DND-41 (cell line): ENCODE data around the gene CCR7.

Source experiments
- ATAC-seq: fragments of 200-7000 bp; cut with Tn5 transposase; 3 replicates; pipeline ENCODE4 v1.9.1; 2021; ENCODE audit warnings: low read depth; ENCODE audit not compliant: insufficient read depth
- DNase-seq: peaks from one replicate; pipeline ENCODE4 v3.0.0-alpha.2; 2020
- H2AFZ ChIP-seq: 2 replicates; pipeline ENCODE4 v1.6.0; 2012; ENCODE audit warnings: low read depth, low read length
- H3K27ac ChIP-seq: 2 replicates; pipeline ENCODE4 v1.5.1; 2012; ENCODE audit warnings: low read length, inconsistent platforms
- H3K27me3 ChIP-seq: fragments of 200-600 bp; sonication (generic); 2 replicates; pipeline ENCODE4 v1.6.0; 2012; ENCODE audit warnings: low read length, mild to moderate bottlenecking, inconsistent platforms; ENCODE audit not compliant: insufficient read depth, poor library complexity
- H3K36me3 ChIP-seq: 2 replicates; pipeline ENCODE4 v1.5.1; 2012; ENCODE audit warnings: low read length, inconsistent platforms; ENCODE audit not compliant: insufficient read depth
- H3K4me1 ChIP-seq: 2 replicates; pipeline ENCODE4 v1.5.1; 2012; ENCODE audit warnings: mild to moderate bottlenecking, low read length; ENCODE audit not compliant: insufficient read depth
- H3K4me2 ChIP-seq: 2 replicates; pipeline ENCODE4 v1.6.0; 2012; ENCODE audit warnings: mild to moderate bottlenecking, moderate library complexity, low read length, inconsistent platforms; ENCODE audit not compliant: insufficient read depth
- H3K4me3 ChIP-seq, 2 experiments: fragments of 200-600 bp in 1 of 2; shearing (Covaris generic) in 1 of 2; 2 replicates each; pipeline ENCODE4 v1.5.1; 2012 to 2016; ENCODE audit warnings: inconsistent platforms in 2 of 2, low read length in 2 of 2, mild to moderate bottlenecking in 2 of 2, low read depth in 1 of 2, moderate library complexity in 1 of 2
- H3K79me2 ChIP-seq: 2 replicates; pipeline ENCODE4 v1.6.0; 2012; ENCODE audit warnings: low read length, inconsistent platforms; ENCODE audit not compliant: insufficient read depth
- H3K9ac ChIP-seq: 2 replicates; pipeline ENCODE4 v1.6.0; 2012; ENCODE audit warnings: low read depth, mild to moderate bottlenecking, inconsistent platforms, low read length, moderate library complexity
- H3K9me3 ChIP-seq: 2 replicates; pipeline ENCODE4 v1.5.1; 2012; ENCODE audit warnings: low read length, moderate library complexity, mild to moderate bottlenecking, inconsistent platforms; ENCODE audit not compliant: insufficient read depth, severe bottlenecking
- H4K20me1 ChIP-seq: 2 replicates; pipeline ENCODE4 v1.6.0; 2012; ENCODE audit warnings: low read length; ENCODE audit not compliant: insufficient read depth
- EZH2 ChIP-seq: IDR thresholded peaks from 3 replicates; pipeline ENCODE4 v1.6.1; 2012; ENCODE audit warnings: borderline replicate concordance, low read depth, mild to moderate bottlenecking, moderate library complexity, low read length, inconsistent platforms; ENCODE audit not compliant: severe bottlenecking
- TF ChIP-seq, protein P1 (sequence below): IDR thresholded peaks from 2 replicates; pipeline ENCODE4 v1.5.1; 2012; ENCODE audit warnings: borderline replicate concordance, low read length, moderate library complexity, mild to moderate bottlenecking; ENCODE audit not compliant: poor library complexity, severe bottlenecking; ENCODE audit errors: extremely low read depth

The CCR7 gene

DNA sequence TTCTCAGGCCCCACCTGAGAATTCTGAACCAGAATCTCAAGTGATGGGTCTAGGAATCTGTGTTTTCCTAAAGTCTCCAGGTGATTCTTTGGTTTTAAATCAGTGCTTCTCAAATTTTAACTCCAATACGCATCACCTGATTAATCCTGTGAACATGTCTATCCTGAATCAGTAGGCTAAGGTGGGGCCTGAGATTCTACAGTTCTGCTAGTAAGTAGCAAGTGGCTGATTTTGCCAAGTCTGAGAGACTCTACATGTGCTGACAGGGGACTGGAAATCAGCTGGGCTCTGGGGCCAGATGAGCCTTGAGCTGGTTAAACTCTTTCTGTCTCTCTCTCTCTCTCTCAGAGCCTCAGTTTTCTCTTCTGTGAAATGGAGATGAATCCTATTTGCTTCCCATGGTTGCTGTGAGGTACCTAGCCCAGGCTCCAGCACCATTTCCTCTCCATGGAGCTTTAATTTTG lies 9.0 kb downstream of the CCR7 start:
- Histone ChIP-seq H4K20me1 (no peaks in the 10 kb centered on the region), H3K4me2 (peak overlapping the region; percentile 56), H3K4me3 (peak overlapping the region in 1 of 2 experiments; percentile 43; a peak in 1 of 4 replicates), H2AFZ (no peak overlapping the region), H3K27ac (peak overlapping the region; percentile 96), H3K4me1 (peaks cover 96% of the 10 kb centered on the region), H3K79me2 (peaks cover 17% of the 10 kb centered on the region), H3K27me3 (no peaks in the 10 kb centered on the region), H3K36me3 (peaks cover 8% of the 10 kb centered on the region; the same call in 1 of the 2 replicates), H3K9me3 (no peaks in the 10 kb centered on the region), H3K9ac (peak overlapping the region; percentile 59)
- TF ChIP-seq, protein P1, sequence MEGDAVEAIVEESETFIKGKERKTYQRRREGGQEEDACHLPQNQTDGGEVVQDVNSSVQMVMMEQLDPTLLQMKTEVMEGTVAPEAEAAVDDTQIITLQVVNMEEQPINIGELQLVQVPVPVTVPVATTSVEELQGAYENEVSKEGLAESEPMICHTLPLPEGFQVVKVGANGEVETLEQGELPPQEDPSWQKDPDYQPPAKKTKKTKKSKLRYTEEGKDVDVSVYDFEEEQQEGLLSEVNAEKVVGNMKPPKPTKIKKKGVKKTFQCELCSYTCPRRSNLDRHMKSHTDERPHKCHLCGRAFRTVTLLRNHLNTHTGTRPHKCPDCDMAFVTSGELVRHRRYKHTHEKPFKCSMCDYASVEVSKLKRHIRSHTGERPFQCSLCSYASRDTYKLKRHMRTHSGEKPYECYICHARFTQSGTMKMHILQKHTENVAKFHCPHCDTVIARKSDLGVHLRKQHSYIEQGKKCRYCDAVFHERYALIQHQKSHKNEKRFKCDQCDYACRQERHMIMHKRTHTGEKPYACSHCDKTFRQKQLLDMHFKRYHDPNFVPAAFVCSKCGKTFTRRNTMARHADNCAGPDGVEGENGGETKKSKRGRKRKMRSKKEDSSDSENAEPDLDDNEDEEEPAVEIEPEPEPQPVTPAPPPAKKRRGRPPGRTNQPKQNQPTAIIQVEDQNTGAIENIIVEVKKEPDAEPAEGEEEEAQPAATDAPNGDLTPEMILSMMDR, result no peak
- no peak for TF ChIP-seq EZH2
- DNase-seq (peak; percentile 29), ATAC-seq (no peak)

DNA sequence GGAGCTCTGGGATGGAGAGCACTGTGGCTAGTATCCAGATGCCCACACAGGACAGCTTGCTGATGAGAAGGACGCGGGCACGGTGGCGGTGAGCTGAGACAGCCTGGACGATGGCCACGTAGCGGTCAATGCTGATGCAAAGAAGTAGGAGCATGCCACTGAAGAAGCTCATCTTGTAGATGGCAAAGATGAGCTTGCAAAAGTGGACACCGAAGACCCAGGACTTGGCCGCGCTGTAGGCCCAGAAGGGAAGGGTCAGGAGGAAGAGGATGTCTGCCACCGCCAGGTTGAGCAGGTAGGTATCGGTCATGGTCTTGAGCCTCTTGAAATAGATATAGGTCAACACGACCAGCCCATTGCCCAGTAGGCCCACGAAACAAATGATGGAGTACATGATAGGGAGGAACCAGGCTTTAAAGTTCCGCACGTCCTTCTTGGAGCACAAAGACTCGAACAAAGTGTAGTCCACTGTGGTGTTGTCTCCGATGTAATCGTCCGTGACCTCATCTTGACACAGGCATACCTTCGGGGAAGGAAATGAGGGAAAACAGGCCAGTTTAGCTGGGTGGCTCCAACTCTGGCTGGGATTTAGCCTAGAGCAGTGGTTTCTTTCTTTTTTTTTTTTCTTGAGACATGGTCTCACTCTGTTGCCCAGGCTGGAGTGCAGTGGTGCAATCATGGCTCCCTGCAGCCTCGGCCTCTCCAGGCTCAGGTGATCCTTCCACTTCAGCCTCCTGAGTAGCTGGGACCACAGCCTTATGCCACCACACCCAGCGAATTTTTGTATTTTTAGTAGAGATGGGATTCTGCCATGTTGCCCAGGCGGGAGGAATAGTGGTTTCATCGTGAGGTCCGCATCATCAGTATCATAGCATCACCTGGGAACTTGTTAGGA lies 9.7 kb downstream of the CCR7 start:
- Histone ChIP-seq H3K79me2 (peaks cover 17% of the 10 kb centered on the region), H3K9ac (peak overlapping the region; percentile 59), H3K36me3 (peaks cover 8% of the 10 kb centered on the region; the same call in 1 of the 2 replicates), H3K27me3 (no peaks in the 10 kb centered on the region), H3K4me2 (peak overlapping the region; percentile 56), H4K20me1 (no peaks in the 10 kb centered on the region), H2AFZ (no peak overlapping the region), H3K27ac (peak overlapping the region; percentile 96), H3K4me1 (peaks cover 96% of the 10 kb centered on the region), H3K4me3 (no peak overlapping the region), H3K9me3 (no peaks in the 10 kb centered on the region)
- TF ChIP-seq EZH2, result no peak
- TF ChIP-seq, protein P1, result no peak
- DNase-seq, result no peak
- no peak for ATAC-seq

DNA sequence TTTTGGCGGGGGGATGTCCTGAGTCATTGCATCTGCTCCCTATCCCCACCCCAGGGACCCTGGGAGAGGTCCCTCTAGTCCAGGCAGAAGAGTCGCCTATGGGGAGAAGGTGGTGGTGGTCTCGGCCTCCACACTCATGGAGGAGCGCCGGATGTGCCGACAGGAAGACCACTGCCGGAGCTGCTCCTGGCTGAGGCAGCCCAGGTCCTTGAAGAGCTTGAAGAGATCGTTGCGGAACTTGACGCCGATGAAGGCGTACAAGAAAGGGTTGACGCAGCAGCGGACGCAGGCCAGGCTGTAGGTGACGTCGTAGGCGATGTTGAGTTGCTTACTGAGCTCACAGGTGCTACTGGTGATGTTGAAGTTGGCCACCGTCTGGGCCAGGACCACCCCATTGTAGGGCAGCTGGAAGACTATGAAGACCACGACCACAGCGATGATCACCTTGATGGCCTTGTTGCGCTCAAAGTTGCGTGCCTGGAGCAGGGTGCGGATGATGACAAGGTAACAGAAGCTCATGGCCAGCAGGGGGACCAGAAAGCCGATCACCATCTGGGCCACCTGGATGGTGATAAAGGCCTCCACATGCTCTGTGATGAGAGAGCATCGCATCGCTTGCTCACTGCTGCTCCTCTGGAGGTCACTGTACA lies 10.5 kb downstream of the CCR7 start:
- H3K9ac ChIP-seq, result peak overlapping the region; percentile 59
- no peaks in the 10 kb centered on the region for H3K9me3 ChIP-seq
- H4K20me1 ChIP-seq, result no peaks in the 10 kb centered on the region
- peaks cover 17% of the 10 kb centered on the region for H3K79me2 ChIP-seq
- TF ChIP-seq, protein P1, result peak; percentile 29
- no peak for TF ChIP-seq EZH2
- H3K4me2 ChIP-seq, result peak overlapping the region; percentile 51
- peak overlapping the region; percentile 96 for H3K27ac ChIP-seq
- H2AFZ ChIP-seq, result peak overlapping the region; percentile 30
- H3K27me3 ChIP-seq, result no peaks in the 10 kb centered on the region
- peaks cover 96% of the 10 kb centered on the region for H3K4me1 ChIP-seq
- DNase-seq, result peak; percentile 20
- H3K36me3 ChIP-seq, result peaks cover 8% of the 10 kb centered on the region; the same call in 1 of the 2 replicates
- H3K4me3 ChIP-seq, result peak overlapping the region in 1 of 2 experiments; percentile 34; a peak in 1 of 4 replicates
- no peak for ATAC-seq
